ENCODE results near the gene HLCS. TPM values are rescaled to one million over a fixed set of nuclear protein-coding genes. Genes with fewer than 3 reads are reported as not detected.

The HLCS gene
- total RNA-seq, 4 donors from 2014 or later = 3.1 to 19.4 (median 8.9) TPM

- intact Hi-C loops (cut with DNase I; ENCODE audit: low total_unique reads) = no loop called here
- peak in 1 of 2 donors; percentile 25 for DNase-seq (ENCODE audit: low spot score in 2 of 2)
- TF ChIP-seq POLR2A (IDR thresholded peaks at IDR 0.05) (no peak), CTCF (IDR thresholded peaks at IDR 0.05) (no peak)
- H3K4me3 ChIP-seq (ENCODE audit: low read depth, poor library complexity, severe bottlenecking) = no peak overlapping the region
- 95% methylated on average over 6 of the region's 6 CpGs for WGBS, 2 donors
These were observed 209.3 kb downstream of the HLCS start for GRCh38 chr21:36757196-36757595.

GRCh38 chr21:36756527-36756926 lies 209.9 kb downstream of the HLCS start:
- intact Hi-C loops (cut with DNase I; ENCODE audit: low total_unique reads) = no loop called here
- no peak for DNase-seq (ENCODE audit: low spot score in 2 of 2)
- no peak for TF ChIP-seq POLR2A (IDR thresholded peaks at IDR 0.05)
- no peak for TF ChIP-seq CTCF (IDR thresholded peaks at IDR 0.05)
- WGBS, 2 donors = 80 to 84% methylated on average over 7 of the region's 7 CpGs
- H3K4me3 ChIP-seq (ENCODE audit: low read depth, poor library complexity, severe bottlenecking) = no peak overlapping the region

- no peak overlapping the region for H3K4me3 ChIP-seq (ENCODE audit: low read depth, poor library complexity, severe bottlenecking)
- TF ChIP-seq CTCF (IDR thresholded peaks at IDR 0.05) (no peak), POLR2A (IDR thresholded peaks at IDR 0.05) (no peak)
- intact Hi-C loops (cut with DNase I; ENCODE audit: low total_unique reads) = no loop called here
- DNase-seq (ENCODE audit: low spot score in 2 of 2) = no peak
- WGBS, 2 donors = 88 to 91% methylated on average over 22 of the region's 22 CpGs
These were observed 212.1 kb downstream of the HLCS start for GRCh38 chr21:36754241-36754898.

GRCh38 chr21:36753556-36753955 lies 212.9 kb downstream of the HLCS start:
- no peak for DNase-seq (ENCODE audit: low spot score in 2 of 2)
- 87 to 90% methylated on average over 3 of the region's 3 CpGs for WGBS, 2 donors
- intact Hi-C loops (cut with DNase I; ENCODE audit: low total_unique reads) = no loop called here
- H3K4me3 ChIP-seq (ENCODE audit: low read depth, poor library complexity, severe bottlenecking) = no peak overlapping the region
- TF ChIP-seq CTCF (IDR thresholded peaks at IDR 0.05) (no peak), POLR2A (IDR thresholded peaks at IDR 0.05) (no peak)

- H3K4me3 ChIP-seq (ENCODE audit: low read depth, poor library complexity, severe bottlenecking) = no peak overlapping the region
- TF ChIP-seq CTCF (IDR thresholded peaks at IDR 0.05) (no peak), POLR2A (IDR thresholded peaks at IDR 0.05) (no peak)
- DNase-seq (ENCODE audit: low spot score in 2 of 2) = no peak
- 74 to 82% methylated on average over 10 of the region's 10 CpGs for WGBS, 2 donors
- intact Hi-C loops (cut with DNase I; ENCODE audit: low total_unique reads) = no loop called here
These were observed 215.1 kb downstream of the HLCS start for GRCh38 chr21:36751383-36751782.

- no peak overlapping the region for H3K4me3 ChIP-seq (ENCODE audit: low read depth, poor library complexity, severe bottlenecking)
- 91 to 100% methylated on average over 2 of the region's 2 CpGs for WGBS, 2 donors
- DNase-seq (ENCODE audit: low spot score in 2 of 2) = no peak
- TF ChIP-seq CTCF (IDR thresholded peaks at IDR 0.05) (no peak), POLR2A (IDR thresholded peaks at IDR 0.05) (no peak)
- intact Hi-C loops (cut with DNase I; ENCODE audit: low total_unique reads) = no loop called here
These were observed 215.9 kb downstream of the HLCS start for GRCh38 chr21:36750576-36750959.
